Mammary epithelial cell (primary cell): ENCODE measurements around the gene MARCHF3.

Experiments
- CTCF ChIP-seq, 2 donors: IDR thresholded peaks in 1 of 2; conservative IDR thresholded peaks in 1 of 2; 2 replicates each; pipeline ENCODE4 v1.5.1; 2011 to 2012; ENCODE audit warnings: inconsistent platforms in 2 of 2, low read length in 2 of 2, mild to moderate bottlenecking in 2 of 2, control low read depth in 1 of 2, low read depth in 1 of 2; ENCODE audit not compliant: insufficient read depth in 1 of 2; ENCODE audit errors: extremely low read depth in 1 of 2
- EZH2 ChIP-seq: IDR thresholded peaks from 2 replicates; pipeline ENCODE4 v1.6.1; 2012; ENCODE audit warnings: low read length, inconsistent platforms, borderline replicate concordance

- TF ChIP-seq CTCF (conservative IDR thresholded peaks at IDR 0.05 in 1 of 2, IDR thresholded peaks at IDR 0.05 in 1 of 2; ENCODE audit: extremely low read depth in 1 of 2, insufficient read depth in 1 of 2, low read depth in 1 of 2, low read length in 2 of 2) = no peak
- TF ChIP-seq EZH2 = no peak
Measured at GRCh38 chr5:127024821-127025220, 5.5 kb downstream of the MARCHF3 start.
